Measurements from ENCODE around the gene KLHL8. TPM values are rescaled to one million over a fixed set of nuclear protein-coding genes. Genes with fewer than 3 reads are reported as not detected.

KLHL8 gene
- total RNA-seq, 2 donors from 2014 or later = 4.3 to 11.2 TPM

- no peaks in the 10 kb centered on the region for H3K36me3 ChIP-seq (ENCODE audit: control insufficient read depth, insufficient read depth, low read length)
- H3K27me3 Mint-ChIP-seq (ENCODE audit: insufficient read depth) = peaks cover 23% of the 10 kb centered on the region
- H3K4me3 ChIP-seq (ENCODE audit: low read length) = no peak overlapping the region
- no peak overlapping the region for H3K9ac ChIP-seq (ENCODE audit: extremely low read depth, low read length, poor library complexity, severe bottlenecking)
- no peaks in the 10 kb centered on the region for H3K36me3 Mint-ChIP-seq (ENCODE audit: low read depth)
- H3K4me1 ChIP-seq (ENCODE audit: control insufficient read depth, insufficient read depth, low read length) = peaks cover 4% of the 10 kb centered on the region
- H3K27ac Mint-ChIP-seq = no peak overlapping the region
- H3K4me3 Mint-ChIP-seq = no peak overlapping the region
- H3K27me3 ChIP-seq (ENCODE audit: control insufficient read depth, insufficient read depth, low read length, poor library complexity, severe bottlenecking) = no peaks in the 10 kb centered on the region
- no peak for DNase-seq
- no peak for TF ChIP-seq CTCF (conservative IDR thresholded peaks at IDR 0.05)
- no peaks in the 10 kb centered on the region for H3K9me3 ChIP-seq (ENCODE audit: control insufficient read depth, low read length)
- no peaks in the 10 kb centered on the region for H3K4me1 Mint-ChIP-seq
- no peak overlapping the region for H3K27ac ChIP-seq (ENCODE audit: low read depth, low read length)
- WGBS, 2 experiments (ENCODE audit: insufficient coverage in 1 of 2, insufficient read length in 1 of 2) = 71 to 91% methylated on average over 1 to 3 of the region's 3 CpGs
- no peaks in the 10 kb centered on the region for H3K9me3 Mint-ChIP-seq
Measured at GRCh38 chr4:87229979-87230378, 9.6 kb upstream of the KLHL8 start.

GRCh38 chr4:87228262-87228860 lies 7.9 kb upstream of the KLHL8 start:
- H3K36me3 Mint-ChIP-seq (ENCODE audit: low read depth) = no peaks in the 10 kb centered on the region
- WGBS, 2 experiments (ENCODE audit: insufficient coverage in 1 of 2, insufficient read length in 1 of 2) = 91 to 100% methylated on average over 1 to 2 of the region's 2 CpGs
- H3K27me3 ChIP-seq (ENCODE audit: control insufficient read depth, insufficient read depth, low read length, poor library complexity, severe bottlenecking) = no peaks in the 10 kb centered on the region
- H3K27ac Mint-ChIP-seq = no peak overlapping the region
- no peaks in the 10 kb centered on the region for H3K36me3 ChIP-seq (ENCODE audit: control insufficient read depth, insufficient read depth, low read length)
- no peak for TF ChIP-seq CTCF (conservative IDR thresholded peaks at IDR 0.05)
- peaks cover 4% of the 10 kb centered on the region for H3K4me1 ChIP-seq (ENCODE audit: control insufficient read depth, insufficient read depth, low read length)
- H3K27me3 Mint-ChIP-seq (ENCODE audit: insufficient read depth) = peaks cover 23% of the 10 kb centered on the region
- no peak overlapping the region for H3K4me3 Mint-ChIP-seq
- H3K27ac ChIP-seq (ENCODE audit: low read depth, low read length) = no peak overlapping the region
- H3K4me1 Mint-ChIP-seq = no peaks in the 10 kb centered on the region
- H3K9me3 ChIP-seq (ENCODE audit: control insufficient read depth, low read length) = no peaks in the 10 kb centered on the region
- no peaks in the 10 kb centered on the region for H3K9me3 Mint-ChIP-seq
- no peak overlapping the region for H3K9ac ChIP-seq (ENCODE audit: extremely low read depth, low read length, poor library complexity, severe bottlenecking)
- no peak overlapping the region for H3K4me3 ChIP-seq (ENCODE audit: low read length)
- no peak for DNase-seq

- H3K9ac ChIP-seq (ENCODE audit: extremely low read depth, low read length, poor library complexity, severe bottlenecking) = no peak overlapping the region
- no peak overlapping the region for H3K27ac ChIP-seq (ENCODE audit: low read depth, low read length)
- TF ChIP-seq CTCF (conservative IDR thresholded peaks at IDR 0.05) = no peak
- H3K4me3 ChIP-seq (ENCODE audit: low read length) = no peak overlapping the region
- Mint-ChIP-seq H3K27me3 (ENCODE audit: insufficient read depth) (peaks cover 23% of the 10 kb centered on the region), H3K9me3 (no peaks in the 10 kb centered on the region), H3K36me3 (ENCODE audit: low read depth) (no peaks in the 10 kb centered on the region), H3K27ac (no peak overlapping the region), H3K4me1 (no peaks in the 10 kb centered on the region), H3K4me3 (no peak overlapping the region)
- H3K9me3 ChIP-seq (ENCODE audit: control insufficient read depth, low read length) = no peaks in the 10 kb centered on the region
- H3K4me1 ChIP-seq (ENCODE audit: control insufficient read depth, insufficient read depth, low read length) = peaks cover 4% of the 10 kb centered on the region
- no peaks in the 10 kb centered on the region for H3K27me3 ChIP-seq (ENCODE audit: control insufficient read depth, insufficient read depth, low read length, poor library complexity, severe bottlenecking)
- whole genome bisulfite sequencing, 2 experiments (ENCODE audit: insufficient coverage in 1 of 2, insufficient read length in 1 of 2) = 100% methylated on average over 1 of the region's 1 CpG; no CpG with 5 or more reads in 1 of the 2 experiments
- no peak for DNase-seq
- no peaks in the 10 kb centered on the region for H3K36me3 ChIP-seq (ENCODE audit: control insufficient read depth, insufficient read depth, low read length)
Measured at GRCh38 chr4:87227751-87228151, 7.3 kb upstream of the KLHL8 start.
